ENCODE data around the gene FCHO1. TPM values are rescaled to one million over a fixed set of nuclear protein-coding genes. Genes with fewer than 3 reads are reported as not detected.

Gene FCHO1
- total RNA-seq, 3 donors from 2014 or later: 1.6 to 5.3 (median 2.9) TPM

- H3K27ac ChIP-seq: no peak overlapping the region
- TF ChIP-seq POLR2A (IDR thresholded peaks at IDR 0.05) (no peak), CTCF (IDR thresholded peaks at IDR 0.05) (no peak), POLR2AphosphoS5 (IDR thresholded peaks at IDR 0.05) (no peak)
- H3K36me3 ChIP-seq: no peaks in the 10 kb centered on the region
- H3K4me1 ChIP-seq: no peaks in the 10 kb centered on the region
- DNase-seq (ENCODE audit: low spot score in 2 of 2): no peak
- H3K9me3 ChIP-seq: no peaks in the 10 kb centered on the region
- H3K4me3 ChIP-seq: no peak overlapping the region
- no peaks in the 10 kb centered on the region for H3K27me3 ChIP-seq
- intact Hi-C loops (cut with DNase I; ENCODE audit: low total_unique reads): loop anchor here (5.0 kb wide), 1 partner anchor 44 kb away; no protein-coding TSS in a partner anchor
These were observed 4.8 kb downstream of the FCHO1 start for GRCh38 chr19:17755977-17756670.

GRCh38 chr19:17757125-17757524 lies 5.8 kb downstream of the FCHO1 start:
- Histone ChIP-seq H3K4me1 (no peaks in the 10 kb centered on the region), H3K36me3 (no peaks in the 10 kb centered on the region), H3K27ac (no peak overlapping the region), H3K27me3 (no peaks in the 10 kb centered on the region), H3K4me3 (no peak overlapping the region), H3K9me3 (no peaks in the 10 kb centered on the region)
- peak; percentile 45 to 75 for DNase-seq (ENCODE audit: low spot score in 2 of 2)
- intact Hi-C loops (cut with DNase I; ENCODE audit: low total_unique reads): loop anchor here (5.0 kb wide), 1 partner anchor 45 kb away; no protein-coding TSS in a partner anchor
- TF ChIP-seq CTCF (IDR thresholded peaks at IDR 0.05): no peak

DNA sequence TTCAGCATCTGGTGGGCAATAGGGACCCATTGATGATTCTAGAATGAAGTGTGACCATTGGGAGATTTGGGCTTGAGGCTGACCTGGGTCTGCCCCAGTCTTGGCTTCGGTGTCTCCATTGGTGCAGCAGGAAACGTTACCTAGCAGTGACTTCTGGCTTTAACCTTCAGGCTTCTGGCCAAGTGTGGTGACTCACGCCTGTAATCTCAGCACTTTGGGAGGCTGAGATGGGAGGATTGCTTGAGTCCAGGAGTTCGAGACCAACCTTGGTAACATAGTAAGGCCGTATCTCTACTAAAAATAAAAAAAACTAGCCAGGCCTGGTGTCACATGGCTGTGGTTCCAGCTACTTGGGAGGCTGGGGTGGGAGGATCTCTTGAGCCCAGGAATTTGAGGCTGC lies 7.2 kb downstream of the FCHO1 start:
- no peaks in the 10 kb centered on the region for H3K9me3 ChIP-seq
- no peak for DNase-seq (ENCODE audit: low spot score in 2 of 2)
- TF ChIP-seq POLR2A (IDR thresholded peaks at IDR 0.05) (no peak), POLR2AphosphoS5 (IDR thresholded peaks at IDR 0.05) (no peak), CTCF (IDR thresholded peaks at IDR 0.05) (no peak)
- no peaks in the 10 kb centered on the region for H3K36me3 ChIP-seq
- H3K4me3 ChIP-seq: no peak overlapping the region
- intact Hi-C loops (cut with DNase I; ENCODE audit: low total_unique reads): loop anchor here (5.0 kb wide), 1 partner anchor 46 kb away; no protein-coding TSS in a partner anchor
- H3K4me1 ChIP-seq: no peaks in the 10 kb centered on the region
- no peak overlapping the region for H3K27ac ChIP-seq
- no peaks in the 10 kb centered on the region for H3K27me3 ChIP-seq

DNA sequence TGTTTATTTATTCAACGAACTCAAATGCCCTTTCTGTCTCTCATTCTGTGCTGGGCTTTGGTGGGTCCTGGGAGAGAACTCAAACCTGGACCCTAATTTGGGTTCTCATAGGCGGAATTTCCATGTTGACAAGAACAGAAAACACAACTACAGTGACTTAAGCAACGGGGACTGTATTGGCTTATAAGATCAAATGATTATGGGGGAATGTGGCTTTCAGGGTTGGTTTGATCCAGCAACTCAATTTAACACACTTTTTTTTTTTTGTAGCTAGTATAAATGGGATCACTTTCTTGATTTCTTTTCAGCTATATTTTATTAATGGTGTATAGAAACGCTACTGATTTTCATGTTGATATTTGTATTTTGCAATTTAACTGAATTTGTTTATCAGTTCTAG lies 9.9 kb downstream of the FCHO1 start:
- no peaks in the 10 kb centered on the region for H3K4me1 ChIP-seq
- H3K9me3 ChIP-seq: no peaks in the 10 kb centered on the region
- H3K4me3 ChIP-seq: no peak overlapping the region
- no peak for DNase-seq (ENCODE audit: low spot score in 2 of 2)
- TF ChIP-seq POLR2A (IDR thresholded peaks at IDR 0.05) (no peak), CTCF (IDR thresholded peaks at IDR 0.05) (no peak), POLR2AphosphoS5 (IDR thresholded peaks at IDR 0.05) (no peak)
- no peak overlapping the region for H3K27ac ChIP-seq
- no peaks in the 10 kb centered on the region for H3K27me3 ChIP-seq
- intact Hi-C loops (cut with DNase I; ENCODE audit: low total_unique reads): no loop called here
- no peaks in the 10 kb centered on the region for H3K36me3 ChIP-seq

DNA sequence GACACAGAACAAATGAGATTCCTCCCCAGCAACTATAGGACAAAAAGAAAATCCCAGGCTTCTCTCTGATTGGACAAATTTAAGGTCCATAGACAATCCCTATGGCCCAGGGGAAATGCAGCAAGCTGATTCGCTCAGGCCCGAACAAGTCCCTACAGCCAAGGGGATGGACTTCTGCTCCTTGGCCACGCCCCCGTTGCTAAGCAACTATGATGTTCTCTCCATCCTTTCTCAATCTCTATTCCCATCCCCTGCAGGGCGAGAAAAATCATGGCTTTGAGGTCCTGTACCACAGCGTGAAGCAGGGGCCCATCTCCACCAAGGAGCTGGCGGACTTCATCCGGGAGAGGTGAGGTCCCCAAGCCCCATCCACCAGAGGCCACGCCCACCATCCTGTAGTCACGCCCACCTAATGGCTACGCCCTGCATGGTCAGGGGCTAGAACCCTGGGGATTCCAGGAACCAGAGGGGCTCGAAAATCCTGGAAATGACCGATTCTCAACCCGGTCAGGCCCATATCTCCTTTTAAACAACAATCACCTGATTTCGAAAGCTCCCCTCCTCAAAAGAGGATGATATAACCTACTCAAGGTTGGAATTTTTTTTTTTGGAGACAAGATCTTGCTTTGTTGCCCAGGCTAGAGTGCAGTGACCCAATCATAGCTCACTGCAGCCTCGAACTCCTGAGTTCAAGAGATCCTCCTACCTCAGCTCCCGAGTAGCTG lies 11.4 kb downstream of the FCHO1 start:
- Histone ChIP-seq H3K9me3 (no peaks in the 10 kb centered on the region), H3K4me3 (no peak overlapping the region), H3K4me1 (no peaks in the 10 kb centered on the region), H3K27me3 (no peaks in the 10 kb centered on the region), H3K36me3 (no peaks in the 10 kb centered on the region), H3K27ac (no peak overlapping the region)
- TF ChIP-seq CTCF (IDR thresholded peaks at IDR 0.05): no peak
- TF ChIP-seq POLR2AphosphoS5 (IDR thresholded peaks at IDR 0.05): no peak
- no peak for TF ChIP-seq POLR2A (IDR thresholded peaks at IDR 0.05)
- DNase-seq (ENCODE audit: low spot score in 2 of 2): no peak
- intact Hi-C loops (cut with DNase I; ENCODE audit: low total_unique reads): no loop called here
